Omental fat pad (tissue), 4 donors: ENCODE results near the gene RBMS3. TPM values are rescaled to one million over a fixed set of nuclear protein-coding genes. Genes with fewer than 3 reads are reported as not detected.
"Not testable (repeated sequence)": the region's sequence is repeated elsewhere in the genome, so short reads cannot be mapped to it uniquely, and the experiment has no call there.

ENCODE experiments used
- ATAC-seq: fragments of 150-250 bp; one replicate; pipeline ENCODE4 v1.9.1; 2016; ENCODE audit warnings: mild to moderate bottlenecking, moderate library complexity; ENCODE audit not compliant: low FRiP score
- DNase-seq: peaks from one replicate; pipeline ENCODE4 v3.0.0-alpha.2; 2019; ENCODE audit warnings: low spot score
- CTCF ChIP-seq, 3 donors: fragments of 450-650 bp; IDR thresholded peaks; one replicate each; pipeline ENCODE4 v1.5.1; 2016 to 2017; ENCODE audit warnings: antibody characterized with exemption in 3 of 3, mild to moderate bottlenecking in 3 of 3, moderate library complexity in 2 of 3
- total RNA-seq, 4 donors: library from RNA; depleted of rRNA; stranded (reverse); fragments of >200 nt; gene quantifications; one replicate each; pipeline ENCODE4 v1.1.0, GENCODE V29; 2016

RBMS3 gene
- total RNA-seq, 4 donors from 2014 or later = 61.5 to 185 (median 120) TPM

DNA sequence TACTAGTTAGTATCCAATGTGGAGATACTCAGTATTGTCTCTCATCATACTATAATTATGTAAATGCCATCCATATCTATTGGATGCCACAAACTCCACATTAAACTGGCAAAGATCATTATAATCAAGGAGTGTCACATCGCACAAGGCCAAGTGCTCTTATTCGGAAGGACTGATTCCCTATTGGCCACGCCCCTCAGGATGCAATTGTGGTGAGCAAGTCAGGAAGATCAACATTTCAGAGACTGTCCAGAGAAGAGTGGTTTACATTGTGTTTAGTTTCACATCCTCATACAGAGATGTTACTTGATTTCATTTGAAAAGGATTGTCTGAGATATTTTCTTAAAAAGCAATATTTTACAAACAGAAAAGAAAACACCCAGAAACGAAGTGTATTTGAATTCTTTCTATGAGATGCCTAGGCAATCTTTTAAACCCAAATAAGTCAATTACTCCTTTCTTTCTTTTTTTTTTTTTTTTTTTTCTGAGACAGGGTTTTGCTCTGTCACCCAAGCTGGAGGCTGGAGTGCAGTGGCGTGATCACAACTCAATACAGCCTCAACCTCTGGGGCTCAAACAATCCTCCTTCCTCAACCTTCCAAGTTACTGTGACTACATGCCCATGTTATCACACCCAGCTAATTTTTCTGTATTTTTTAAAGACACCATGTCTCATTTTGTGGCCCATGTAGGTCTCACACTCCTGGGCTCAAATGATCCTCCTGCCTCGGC, 369.1 kb downstream of the RBMS3 start:
- DNase-seq = no peak
- TF ChIP-seq CTCF (IDR thresholded peaks at IDR 0.05) = no peak
- no peak for ATAC-seq

DNA sequence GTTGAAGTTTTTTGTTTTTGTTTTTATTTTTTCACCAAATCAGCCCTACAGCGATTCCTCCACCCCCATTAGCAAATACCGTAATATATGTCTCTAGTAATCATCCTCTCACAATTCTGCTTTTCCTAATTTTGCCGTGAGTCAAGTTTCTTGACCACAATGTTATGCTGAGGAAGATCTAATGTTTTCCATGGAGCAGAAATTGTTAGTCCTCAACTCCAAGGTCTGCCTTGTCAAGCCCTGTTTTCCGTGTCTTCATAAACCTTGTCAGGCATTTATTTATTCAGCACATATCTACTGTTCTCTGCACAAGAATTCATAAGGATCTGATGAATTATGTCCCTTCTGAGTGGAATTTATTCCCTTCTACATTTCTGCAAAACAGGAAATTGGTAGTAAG, 372.8 kb downstream of the RBMS3 start:
- TF ChIP-seq CTCF (IDR thresholded peaks at IDR 0.05) = no peak
- DNase-seq = no peak
- no peak for ATAC-seq

DNA sequence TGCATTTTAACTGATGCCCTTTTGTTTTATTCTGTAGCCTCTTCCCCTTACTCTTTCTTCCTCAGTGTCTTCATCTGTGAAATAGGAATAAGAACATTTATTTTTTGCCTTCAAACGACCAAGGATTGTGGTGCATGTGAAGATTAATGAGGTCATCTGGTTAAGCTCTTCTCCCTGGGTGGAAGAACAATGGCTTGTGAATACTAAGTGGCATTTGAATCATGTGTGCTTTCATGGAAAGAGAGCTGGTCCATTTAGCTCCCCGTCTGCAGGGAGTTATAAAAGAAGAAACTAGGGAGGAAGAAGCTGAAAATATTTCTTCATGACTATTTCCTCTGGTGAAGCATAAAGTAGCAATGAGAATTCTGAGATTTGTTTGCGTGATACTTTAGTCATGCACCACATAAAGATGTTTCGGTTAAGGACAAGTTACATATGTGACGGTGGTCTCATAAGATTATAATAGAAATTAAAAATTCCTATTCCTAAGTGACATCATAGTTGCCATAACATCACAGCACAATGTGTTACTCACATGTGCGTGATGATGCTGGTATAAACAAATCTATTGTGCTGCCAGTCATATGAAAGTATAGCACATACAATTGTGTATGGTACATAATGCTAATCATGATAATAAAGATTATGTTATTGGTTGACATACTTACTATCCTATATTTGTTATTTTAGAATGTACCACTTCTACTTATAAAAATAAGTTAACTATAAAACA, 374.3 kb downstream of the RBMS3 start:
- ATAC-seq (no peak), DNase-seq (no peak)
- no peak for TF ChIP-seq CTCF (IDR thresholded peaks at IDR 0.05)

DNA sequence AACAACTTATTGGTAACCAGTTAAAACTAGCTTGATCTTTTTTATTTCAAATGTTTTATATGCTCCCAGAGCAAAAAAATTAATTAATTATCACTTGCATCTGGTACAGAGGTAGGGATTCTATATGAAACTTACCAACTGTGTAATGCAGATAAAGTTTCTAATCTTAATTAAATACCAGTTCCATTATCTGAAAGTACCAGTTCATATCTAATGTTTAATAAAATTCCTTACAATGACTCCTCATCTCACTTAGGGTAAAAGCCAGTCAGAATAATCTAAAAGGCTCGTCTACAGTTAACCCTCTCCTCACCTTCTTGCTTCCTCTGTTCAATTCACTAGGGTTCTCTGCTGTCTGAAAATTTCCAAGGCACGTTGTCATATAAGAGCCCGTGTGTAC, 384.8 kb downstream of the RBMS3 start:
- ATAC-seq = no peak
- no peak for TF ChIP-seq CTCF (IDR thresholded peaks at IDR 0.05)
- no peak for DNase-seq

DNA sequence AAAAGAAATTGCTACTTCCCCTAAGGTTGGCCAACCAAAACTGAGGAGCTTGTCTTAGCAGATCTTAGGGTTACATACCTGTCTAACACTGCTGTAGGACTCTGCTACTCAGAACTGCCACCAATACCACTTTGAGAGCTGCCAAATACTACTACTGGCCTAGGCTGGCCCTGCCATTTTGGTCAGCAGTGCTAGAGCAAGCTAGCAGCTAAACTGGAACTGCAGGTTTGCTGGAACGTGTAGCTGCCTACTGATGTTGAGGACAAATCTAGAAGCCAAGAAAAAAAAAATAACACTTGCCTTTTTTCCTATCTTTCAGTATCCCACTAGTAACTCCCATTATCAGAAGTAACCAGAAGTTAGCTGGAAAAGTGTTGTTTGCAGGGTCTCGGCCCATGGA, 387.4 kb downstream of the RBMS3 start:
- no peak for TF ChIP-seq CTCF (IDR thresholded peaks at IDR 0.05)
- ATAC-seq = no peak
- no peak for DNase-seq

GRCh38 chr3:29668728-29669127, 387.9 kb downstream of the RBMS3 start:
- DNase-seq = no peak
- no peak for TF ChIP-seq CTCF (IDR thresholded peaks at IDR 0.05)
- no peak for ATAC-seq

DNA sequence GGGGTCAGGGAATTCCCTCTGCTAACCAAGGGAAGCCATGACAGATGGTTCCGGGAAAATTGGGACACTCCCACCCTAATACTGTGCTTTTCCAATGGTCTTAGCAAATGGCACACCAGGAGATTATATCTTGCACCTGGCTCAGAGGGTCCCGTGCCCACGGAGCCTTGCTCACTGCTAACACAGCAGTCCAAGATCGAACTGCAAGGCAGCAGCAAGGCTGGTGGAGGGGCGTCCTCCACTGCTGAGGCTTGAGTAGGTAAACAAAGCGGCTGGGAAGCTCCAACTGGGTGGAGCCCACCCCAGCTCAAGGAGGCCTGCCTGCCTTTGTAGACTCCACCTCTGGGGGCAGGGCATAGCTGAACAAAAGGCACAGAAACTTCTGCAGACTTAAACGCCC, 389.6 kb downstream of the RBMS3 start:
- not testable (repeated sequence) for ATAC-seq, DNase-seq
